ENCODE results near the gene TNS3. TPM values are rescaled to one million over a fixed set of nuclear protein-coding genes. Genes with fewer than 3 reads are reported as not detected.

TNS3 gene
- total RNA-seq, 4 donors from 2014 or later, result 27.2 to 110 (median 47.5) TPM

DNA sequence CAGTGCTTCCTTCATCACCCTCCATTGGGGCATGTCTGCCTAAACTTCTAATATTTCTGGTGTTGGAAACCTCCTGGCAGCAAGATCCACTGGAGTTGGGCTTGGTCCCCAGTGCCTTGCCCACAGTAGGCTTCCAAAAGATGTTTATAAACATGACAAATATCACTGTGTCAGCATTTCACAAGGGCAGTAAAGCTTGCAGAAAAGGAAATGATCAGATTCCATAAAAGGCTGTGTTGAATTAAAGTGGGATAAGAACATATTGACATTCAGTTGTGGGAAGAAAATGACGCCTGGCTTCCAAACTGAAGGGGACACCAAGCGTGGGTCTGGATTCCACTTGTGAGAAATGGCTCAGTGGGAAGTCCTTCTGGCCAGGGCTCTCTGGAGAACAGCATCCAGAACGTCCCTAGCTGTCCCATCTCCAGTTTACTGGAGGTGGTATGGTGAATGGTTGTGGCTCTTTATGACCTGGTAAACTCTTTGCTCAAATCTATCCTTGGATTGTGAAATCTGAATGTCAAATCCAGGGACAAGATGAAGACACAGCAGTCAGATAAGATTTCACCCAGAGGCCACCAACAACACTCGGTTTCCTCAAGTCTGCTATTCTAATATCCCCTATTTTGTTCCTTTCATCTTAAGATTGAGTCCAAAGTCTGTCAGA is 287.2 kb downstream of the TNS3 start:
- Histone ChIP-seq H3K27ac (peak overlapping the region; percentile 65 to 92), H3K9me3 (no peaks in the 10 kb centered on the region), H3K4me1 (peaks cover 0 to 4% of the 10 kb centered on the region in 2 donors), H3K27me3 (no peaks in the 10 kb centered on the region), H3K36me3 (no peaks in the 10 kb centered on the region), H3K4me3 (no peak overlapping the region)
- no peak for TF ChIP-seq POLR2A (IDR thresholded peaks at IDR 0.05)
- TF ChIP-seq, protein P1, sequence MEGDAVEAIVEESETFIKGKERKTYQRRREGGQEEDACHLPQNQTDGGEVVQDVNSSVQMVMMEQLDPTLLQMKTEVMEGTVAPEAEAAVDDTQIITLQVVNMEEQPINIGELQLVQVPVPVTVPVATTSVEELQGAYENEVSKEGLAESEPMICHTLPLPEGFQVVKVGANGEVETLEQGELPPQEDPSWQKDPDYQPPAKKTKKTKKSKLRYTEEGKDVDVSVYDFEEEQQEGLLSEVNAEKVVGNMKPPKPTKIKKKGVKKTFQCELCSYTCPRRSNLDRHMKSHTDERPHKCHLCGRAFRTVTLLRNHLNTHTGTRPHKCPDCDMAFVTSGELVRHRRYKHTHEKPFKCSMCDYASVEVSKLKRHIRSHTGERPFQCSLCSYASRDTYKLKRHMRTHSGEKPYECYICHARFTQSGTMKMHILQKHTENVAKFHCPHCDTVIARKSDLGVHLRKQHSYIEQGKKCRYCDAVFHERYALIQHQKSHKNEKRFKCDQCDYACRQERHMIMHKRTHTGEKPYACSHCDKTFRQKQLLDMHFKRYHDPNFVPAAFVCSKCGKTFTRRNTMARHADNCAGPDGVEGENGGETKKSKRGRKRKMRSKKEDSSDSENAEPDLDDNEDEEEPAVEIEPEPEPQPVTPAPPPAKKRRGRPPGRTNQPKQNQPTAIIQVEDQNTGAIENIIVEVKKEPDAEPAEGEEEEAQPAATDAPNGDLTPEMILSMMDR (IDR thresholded peaks at IDR 0.05), result no peak
- DNase-seq, result no peak
- intact Hi-C loops (cut with DNase I; ENCODE audit: low total_unique reads), result no loop called here

DNA sequence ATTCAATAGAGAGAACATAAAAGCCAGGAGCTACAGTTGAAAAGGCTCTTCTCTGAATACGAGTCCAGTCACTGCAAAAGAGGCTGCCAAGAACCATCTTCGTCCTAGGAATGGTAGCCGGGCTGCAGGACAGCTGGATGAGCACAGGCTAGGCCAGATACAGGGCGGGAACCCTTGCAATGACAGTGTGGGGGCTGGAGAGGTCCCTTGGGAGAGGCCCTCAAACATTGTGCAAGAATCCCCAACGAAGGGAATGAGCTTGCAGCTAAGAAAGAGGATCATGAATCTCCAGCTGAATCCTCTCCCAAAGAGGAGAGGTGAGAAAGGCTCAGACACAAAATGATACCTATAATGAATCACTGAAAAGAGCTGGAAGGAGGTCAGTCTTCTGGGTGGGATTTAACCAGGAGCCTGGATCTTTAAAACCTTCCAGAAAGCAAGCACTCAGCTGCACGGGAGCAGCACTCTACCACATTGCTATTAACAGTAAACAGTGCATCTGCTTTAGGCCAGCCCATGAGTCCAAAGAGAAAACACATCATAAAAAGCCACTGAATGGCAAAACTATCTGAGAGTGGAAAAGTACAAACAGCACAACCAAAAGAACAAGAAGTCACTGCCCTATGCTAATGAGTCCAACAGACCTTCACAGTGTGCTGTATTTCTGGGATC is 287.9 kb downstream of the TNS3 start:
- no peak overlapping the region for H3K4me3 ChIP-seq
- no peaks in the 10 kb centered on the region for H3K9me3 ChIP-seq
- peaks cover 0 to 4% of the 10 kb centered on the region in 2 donors for H3K4me1 ChIP-seq
- intact Hi-C loops (cut with DNase I; ENCODE audit: low total_unique reads), result no loop called here
- DNase-seq, result peak; percentile 81 to 85
- peak overlapping the region; percentile 65 to 92 for H3K27ac ChIP-seq
- H3K36me3 ChIP-seq, result no peaks in the 10 kb centered on the region
- no peaks in the 10 kb centered on the region for H3K27me3 ChIP-seq
- TF ChIP-seq, protein P1 (IDR thresholded peaks at IDR 0.05), result no peak
- TF ChIP-seq POLR2A (IDR thresholded peaks at IDR 0.05), result no peak

- Histone ChIP-seq H3K9me3 (no peaks in the 10 kb centered on the region), H3K4me3 (no peak overlapping the region), H3K36me3 (no peaks in the 10 kb centered on the region), H3K27ac (peak overlapping the region; percentile 65 to 92), H3K4me1 (peaks cover 0 to 4% of the 10 kb centered on the region in 2 donors), H3K27me3 (no peaks in the 10 kb centered on the region)
- TF ChIP-seq POLR2A (IDR thresholded peaks at IDR 0.05), result no peak
- TF ChIP-seq, protein P1 (IDR thresholded peaks at IDR 0.05), result no peak
- DNase-seq, result no peak
- intact Hi-C loops (cut with DNase I; ENCODE audit: low total_unique reads), result no loop called here
These were observed 289.0 kb downstream of the TNS3 start for GRCh38 chr7:47292832-47293309.

- intact Hi-C loops (cut with DNase I; ENCODE audit: low total_unique reads), result no loop called here
- no peak for DNase-seq
- no peak overlapping the region for H3K4me3 ChIP-seq
- peaks cover 0 to 4% of the 10 kb centered on the region in 2 donors for H3K4me1 ChIP-seq
- H3K36me3 ChIP-seq, result no peaks in the 10 kb centered on the region
- TF ChIP-seq POLR2A (IDR thresholded peaks at IDR 0.05), result no peak
- TF ChIP-seq, protein P1 (IDR thresholded peaks at IDR 0.05), result no peak
- peak overlapping the region in 1 of 2 donors; percentile 3 for H3K27ac ChIP-seq
- H3K27me3 ChIP-seq, result no peaks in the 10 kb centered on the region
- H3K9me3 ChIP-seq, result no peaks in the 10 kb centered on the region
These were observed 290.3 kb downstream of the TNS3 start for GRCh38 chr7:47291461-47292081.

DNA sequence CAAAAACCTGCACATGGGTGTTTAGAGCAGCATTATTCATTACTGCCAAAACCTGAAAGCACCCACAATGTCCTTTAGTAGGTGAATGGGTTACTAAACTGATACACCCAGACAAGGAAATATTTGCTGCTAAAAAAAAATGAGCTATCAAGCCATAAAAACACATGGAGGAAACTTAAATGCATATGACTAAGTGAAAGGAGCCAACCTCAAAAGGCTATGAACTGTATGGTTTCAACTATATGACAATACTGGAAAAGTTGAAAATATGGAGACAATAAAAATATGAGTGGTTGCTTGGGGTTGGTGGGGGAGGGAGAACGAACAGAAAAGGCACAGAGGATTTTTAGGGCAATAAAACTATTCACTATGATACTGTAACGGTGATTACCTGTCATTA is 291.0 kb downstream of the TNS3 start:
- Histone ChIP-seq H3K4me1 (peaks cover 0 to 4% of the 10 kb centered on the region in 2 donors), H3K27ac (no peak overlapping the region), H3K27me3 (no peaks in the 10 kb centered on the region), H3K4me3 (no peak overlapping the region), H3K36me3 (no peaks in the 10 kb centered on the region), H3K9me3 (no peaks in the 10 kb centered on the region)
- intact Hi-C loops (cut with DNase I; ENCODE audit: low total_unique reads), result no loop called here
- TF ChIP-seq POLR2A (IDR thresholded peaks at IDR 0.05), result no peak
- TF ChIP-seq, protein P1 (IDR thresholded peaks at IDR 0.05), result no peak
- DNase-seq, result no peak

All from uterus (tissue), 4 donors.